HAP-1 (cell line): ENCODE results near the gene ZNF319.

ENCODE experiments used
- DNase-seq, 2 experiments: peaks; one replicate each; pipeline ENCODE4 v3.0.0-alpha.2; 2016 to 2020; ENCODE audit warnings: low spot score in 2 of 2
- H3K27me3 ChIP-seq: fragments of 250-450 bp; sonication (Bioruptor Pico); 2 replicates; pipeline ENCODE4 v1.5.1; 2020; ENCODE audit warnings: low read depth, mild to moderate bottlenecking, moderate library complexity
- H3K36me3 ChIP-seq: fragments of 250-450 bp; sonication (Bioruptor Pico); replicated peaks from 2 replicates; pipeline ENCODE4 v1.5.1; 2020; ENCODE audit warnings: mild to moderate bottlenecking
- H3K4me1 ChIP-seq: fragments of 250-450 bp; sonication (Bioruptor Pico); 2 replicates; pipeline ENCODE4 v1.5.1; 2020; ENCODE audit warnings: mild to moderate bottlenecking
- H3K4me3 ChIP-seq: fragments of 250-450 bp; sonication (Bioruptor Pico); 2 replicates; pipeline ENCODE4 v1.5.1; 2020; ENCODE audit warnings: mild to moderate bottlenecking, moderate library complexity
- H3K9me3 ChIP-seq: fragments of 250-450 bp; sonication (Bioruptor Pico); 2 replicates; pipeline ENCODE4 v1.5.1; 2020; ENCODE audit warnings: mild to moderate bottlenecking, moderate library complexity
- in situ Hi-C: fragments of 300-500 bp; cut with MboI; formaldehyde crosslinking; loops from 3 replicates; pipeline ENCODE4 v1.14.3; 2020; ENCODE audit warnings: low sequenced_read_pairs, inconsistent platforms, mixed read lengths

Gene ZNF319

DNA sequence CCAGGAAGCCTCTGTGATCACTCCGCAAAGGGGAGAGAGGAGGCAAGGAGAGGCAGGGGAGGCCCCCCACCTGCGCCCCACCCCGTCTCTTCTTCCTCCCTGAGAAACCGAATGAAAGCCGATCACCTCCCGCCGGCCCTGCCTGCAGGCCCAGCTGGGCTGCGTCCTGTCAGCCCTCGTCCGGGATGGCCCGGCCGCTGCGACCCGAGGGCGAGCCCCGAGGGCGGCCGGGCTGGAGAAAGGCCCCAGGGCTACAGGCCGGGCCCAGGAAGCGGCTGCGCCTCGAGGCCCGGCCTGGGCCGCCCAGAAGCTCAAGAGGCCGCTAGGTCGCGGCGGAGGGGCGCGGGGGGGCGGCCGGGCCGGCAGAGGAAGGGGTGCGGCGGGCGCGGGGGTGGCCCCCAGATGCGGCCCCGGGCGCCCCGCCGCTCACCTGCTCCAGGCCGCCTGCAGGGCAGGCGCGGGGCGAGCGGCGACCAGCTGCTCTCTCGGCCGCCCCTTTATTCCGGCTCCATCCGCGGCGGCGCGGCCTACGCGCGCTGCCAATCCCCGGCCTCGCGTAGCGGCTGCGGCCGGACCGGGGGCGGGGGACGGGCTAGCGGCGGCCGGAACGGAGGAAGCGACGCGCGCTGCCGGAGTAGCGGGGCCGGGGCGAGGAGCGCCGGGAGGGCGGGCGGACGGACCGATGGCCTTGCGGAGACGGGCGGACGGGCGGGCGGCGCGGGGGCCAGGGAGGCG lies at the start of gene ZNF319:
Gene ZNF319 (minus strand): TSS at position 702 of the 735 bp plus-strand sequence. CDS start 2,407 bp downstream, outside the sequence.
- H3K4me3 ChIP-seq = peak within 1 kb of the TSS; percentile 81
- peaks cover 5% of the 10 kb centered on the region; the same call in 1 of the 2 replicates for H3K4me1 ChIP-seq
- in situ Hi-C loops = no loop called here
- no peak for DNase-seq
- no peaks in the 10 kb centered on the region for H3K9me3 ChIP-seq
- no peaks in the 10 kb centered on the region; the same call in 1 of the 2 replicates for H3K27me3 ChIP-seq
- peaks cover 20% of the 10 kb centered on the region for H3K36me3 ChIP-seq

DNA sequence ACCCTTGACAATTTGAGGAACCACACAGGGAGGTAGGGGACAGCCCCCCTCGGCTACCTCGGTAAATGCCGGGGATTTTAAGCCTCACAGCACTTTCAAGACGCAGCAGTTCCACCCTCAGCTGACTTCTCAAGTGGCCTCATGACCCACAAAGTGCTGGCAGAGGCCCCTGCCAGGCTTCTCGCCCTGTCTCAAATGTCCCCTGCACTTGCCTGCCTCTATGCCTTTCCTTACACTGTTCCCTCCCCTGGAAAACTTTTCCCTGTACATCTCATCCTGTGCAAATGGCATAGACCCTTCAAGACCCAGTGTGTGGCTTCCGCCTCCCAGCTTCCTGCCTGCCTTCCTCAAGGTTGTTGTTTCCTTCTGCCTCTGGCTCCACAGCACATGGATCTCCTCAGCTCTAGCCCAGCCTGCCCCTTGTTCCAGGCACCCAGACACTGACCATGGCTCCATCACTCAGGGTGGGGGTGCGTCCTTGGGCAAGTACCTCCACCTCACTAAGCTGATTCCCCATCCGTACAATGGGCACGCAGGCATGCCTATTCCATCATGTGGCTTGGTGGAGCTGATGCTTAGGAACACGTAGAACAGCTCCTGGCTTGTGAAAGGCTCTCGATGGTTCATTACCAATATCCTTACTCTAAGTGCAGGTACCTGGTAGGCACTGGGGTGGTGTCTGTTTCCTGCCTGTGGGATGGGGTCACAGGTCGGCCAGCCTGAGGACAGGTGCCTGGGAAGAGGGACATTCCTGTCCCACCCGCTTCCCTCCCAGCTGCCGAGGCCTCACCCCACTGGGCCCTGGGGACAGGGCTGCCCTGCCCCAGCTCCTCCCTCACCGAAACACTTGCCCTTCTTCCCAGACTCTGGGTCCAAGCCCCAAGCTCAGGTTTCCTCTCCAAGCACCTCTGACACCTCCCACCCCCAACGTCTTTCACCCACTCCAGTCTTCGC lies 49.0 kb upstream of the ZNF319 start:
- in situ Hi-C loops = no loop called here
- H3K4me3 ChIP-seq = no peak overlapping the region
- no peaks in the 10 kb centered on the region for H3K9me3 ChIP-seq
- no peak for DNase-seq
- H3K4me1 ChIP-seq = no peaks in the 10 kb centered on the region
- H3K27me3 ChIP-seq = no peaks in the 10 kb centered on the region
- no peaks in the 10 kb centered on the region for H3K36me3 ChIP-seq

DNA sequence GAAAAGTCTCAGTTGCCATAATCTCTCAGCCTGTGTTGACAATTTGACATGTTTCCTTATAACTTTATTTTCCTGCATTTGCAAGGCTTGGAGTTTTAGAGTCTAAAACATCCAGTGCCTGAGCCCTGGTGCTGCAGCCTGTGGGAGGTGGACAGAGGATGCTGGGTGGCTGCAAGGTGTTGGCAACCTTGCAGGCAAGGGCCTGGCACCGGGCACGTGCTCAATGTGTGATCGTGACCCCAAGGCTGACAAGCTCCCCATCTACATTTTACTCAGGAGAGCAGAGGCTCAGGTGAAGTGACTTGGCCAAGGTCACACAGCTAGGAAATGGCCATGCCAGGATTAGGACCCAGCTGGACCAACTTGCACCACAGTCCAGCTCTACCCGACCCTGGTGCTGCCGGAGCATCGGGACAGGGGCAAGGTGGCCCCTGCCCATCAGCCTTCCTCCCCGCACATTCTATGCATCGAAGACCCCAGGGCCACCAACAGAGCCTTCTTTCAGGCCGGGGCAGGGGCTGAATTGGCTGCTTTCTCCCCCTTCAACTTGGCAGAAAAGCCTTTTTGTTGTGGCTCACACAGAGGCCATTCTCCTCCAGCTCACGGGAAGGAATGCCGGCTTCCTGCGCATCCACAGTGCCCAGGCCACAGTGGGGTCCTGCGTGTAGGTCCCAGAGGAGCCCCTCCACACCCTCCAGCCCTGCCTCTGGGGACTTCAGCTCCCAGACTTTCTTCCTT lies 48.2 kb upstream of the ZNF319 start:
- no peak for DNase-seq
- H3K4me3 ChIP-seq = no peak overlapping the region
- H3K27me3 ChIP-seq = no peaks in the 10 kb centered on the region
- no peaks in the 10 kb centered on the region for H3K4me1 ChIP-seq
- H3K36me3 ChIP-seq = no peaks in the 10 kb centered on the region
- no peaks in the 10 kb centered on the region for H3K9me3 ChIP-seq
- in situ Hi-C loops = no loop called here

DNA sequence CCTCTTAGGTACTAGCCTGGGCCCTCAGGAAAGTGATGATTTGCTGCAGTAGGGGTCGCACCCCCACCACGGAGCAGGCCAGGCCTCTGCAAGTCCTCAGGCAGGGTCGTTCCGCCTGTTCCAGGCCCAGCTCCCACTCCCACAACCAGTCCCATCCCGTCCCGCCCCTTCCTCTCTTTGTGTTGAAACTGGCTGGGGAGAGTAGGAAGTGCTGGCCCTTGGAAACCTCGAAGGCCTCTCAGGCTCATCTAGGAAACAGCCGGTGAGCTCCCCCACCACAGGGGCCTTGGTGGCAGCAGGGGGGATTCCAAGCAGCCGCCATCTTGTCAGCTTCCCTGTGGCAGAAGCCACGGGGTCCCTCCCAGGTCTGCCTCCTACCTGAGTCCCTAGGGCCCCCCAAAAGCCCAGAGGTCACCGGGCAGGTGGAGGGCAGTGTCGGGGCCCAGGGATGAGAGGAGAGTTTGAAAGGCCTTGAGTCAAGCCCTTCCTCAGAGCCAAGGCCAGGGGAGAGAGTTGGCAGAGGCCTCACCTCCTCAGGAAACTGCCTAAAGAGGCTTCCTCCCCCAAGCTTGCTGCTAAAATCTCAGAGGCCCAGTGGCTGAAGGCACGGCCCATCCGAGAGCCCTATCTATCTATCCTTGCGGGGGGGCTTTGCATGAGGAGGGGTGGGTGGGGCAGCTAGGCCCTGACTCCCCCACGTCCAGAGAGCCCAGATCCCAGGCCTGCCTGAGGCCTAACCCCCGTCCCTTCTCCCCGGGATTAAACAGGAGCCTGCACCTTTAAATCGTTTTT lies 47.3 kb upstream of the ZNF319 start:
- Histone ChIP-seq H3K4me1 (no peaks in the 10 kb centered on the region), H3K9me3 (no peaks in the 10 kb centered on the region), H3K4me3 (no peak overlapping the region), H3K27me3 (no peaks in the 10 kb centered on the region), H3K36me3 (no peaks in the 10 kb centered on the region)
- in situ Hi-C loops = no loop called here
- no peak for DNase-seq

DNA sequence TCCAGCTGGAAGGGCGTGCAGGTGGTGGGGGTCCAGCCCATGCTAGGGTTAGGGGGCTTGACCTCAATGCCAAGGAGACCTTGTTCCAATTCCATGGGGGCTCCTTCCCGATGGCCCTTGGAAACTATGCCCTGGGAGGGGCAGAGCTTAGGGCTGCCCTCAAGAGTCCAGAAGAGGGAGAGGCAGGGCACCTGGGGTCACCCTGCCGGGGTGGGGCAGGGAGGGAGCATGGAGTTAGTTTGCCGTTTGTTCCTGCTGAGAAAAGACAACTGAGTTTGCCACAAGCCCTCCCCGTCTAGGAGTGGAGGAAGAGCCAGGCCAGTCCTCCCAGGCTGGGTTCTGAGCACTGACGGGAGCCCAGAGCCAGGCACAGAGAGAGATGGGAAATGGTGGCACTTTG lies 46.5 kb upstream of the ZNF319 start:
- H3K36me3 ChIP-seq = no peaks in the 10 kb centered on the region
- DNase-seq = no peak
- in situ Hi-C loops = no loop called here
- H3K4me3 ChIP-seq = no peak overlapping the region
- H3K27me3 ChIP-seq = no peaks in the 10 kb centered on the region
- H3K4me1 ChIP-seq = no peaks in the 10 kb centered on the region
- H3K9me3 ChIP-seq = no peaks in the 10 kb centered on the region

DNA sequence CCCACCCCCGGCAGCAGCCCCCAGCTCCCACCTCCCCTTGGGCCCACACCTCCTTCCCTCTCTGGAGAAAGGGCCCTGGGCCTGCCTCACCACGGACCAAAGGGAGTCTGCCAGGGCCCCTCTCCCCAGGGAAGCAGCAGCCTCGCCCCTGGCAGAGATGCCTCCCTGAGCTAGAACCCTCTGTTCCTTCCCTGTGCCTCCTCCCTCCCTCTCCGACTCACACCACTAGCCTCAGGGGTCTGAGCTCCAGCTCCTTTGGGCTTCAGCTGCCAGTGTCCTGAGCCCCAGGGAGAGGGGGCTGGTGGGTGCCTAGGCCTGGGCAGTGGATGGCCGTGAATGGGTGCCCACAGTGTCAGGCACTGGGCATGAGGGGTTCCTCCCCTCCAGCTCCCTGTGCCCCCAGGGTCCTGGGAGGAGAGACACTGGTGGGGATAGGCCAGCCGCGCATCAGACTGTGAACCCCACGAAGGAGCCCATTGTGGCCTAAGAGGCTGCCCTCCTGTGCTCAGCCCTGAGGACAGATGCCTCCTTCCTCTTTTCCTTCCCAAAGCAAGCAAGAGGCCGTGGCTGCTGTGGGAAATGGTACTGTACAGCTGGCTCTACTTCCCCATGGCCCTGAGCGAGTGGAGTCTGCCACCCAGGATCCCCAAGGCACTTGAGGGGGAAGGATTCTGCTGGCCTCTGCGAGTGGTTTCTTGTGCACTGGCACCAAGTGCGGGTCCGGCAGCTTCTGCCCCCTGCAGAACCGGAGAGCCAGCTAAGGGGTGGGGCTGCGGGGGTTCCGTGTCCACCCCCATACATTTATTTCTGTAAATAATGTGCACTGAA lies 45.8 kb upstream of the ZNF319 start:
- no peaks in the 10 kb centered on the region for H3K4me1 ChIP-seq
- in situ Hi-C loops = no loop called here
- no peak overlapping the region for H3K4me3 ChIP-seq
- no peaks in the 10 kb centered on the region for H3K9me3 ChIP-seq
- no peak for DNase-seq
- H3K36me3 ChIP-seq = no peaks in the 10 kb centered on the region
- no peaks in the 10 kb centered on the region for H3K27me3 ChIP-seq

DNA sequence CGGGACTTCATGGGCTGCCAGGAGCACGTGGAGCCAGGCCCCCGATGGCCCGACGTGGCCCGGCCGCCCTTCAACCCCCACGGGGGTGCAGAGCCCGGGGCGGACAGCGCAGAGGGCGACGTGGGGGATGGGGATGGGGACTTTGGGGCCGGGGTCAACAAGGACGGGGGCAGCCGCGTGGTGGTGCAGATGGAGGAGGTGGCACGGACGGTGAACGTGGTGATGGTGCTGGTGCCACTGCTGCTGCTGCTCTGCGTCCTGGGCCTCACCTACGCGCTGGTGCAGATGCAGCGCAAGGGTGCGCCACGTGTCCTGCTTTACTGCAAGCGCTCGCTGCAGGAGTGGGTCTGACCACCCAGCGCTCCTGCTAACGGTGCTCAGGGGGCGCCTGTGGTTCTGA lies 44.6 kb upstream of the ZNF319 start:
- in situ Hi-C loops = no loop called here
- no peaks in the 10 kb centered on the region for H3K36me3 ChIP-seq
- H3K27me3 ChIP-seq = no peaks in the 10 kb centered on the region
- H3K9me3 ChIP-seq = no peaks in the 10 kb centered on the region
- no peaks in the 10 kb centered on the region for H3K4me1 ChIP-seq
- no peak overlapping the region for H3K4me3 ChIP-seq
- DNase-seq = no peak

DNA sequence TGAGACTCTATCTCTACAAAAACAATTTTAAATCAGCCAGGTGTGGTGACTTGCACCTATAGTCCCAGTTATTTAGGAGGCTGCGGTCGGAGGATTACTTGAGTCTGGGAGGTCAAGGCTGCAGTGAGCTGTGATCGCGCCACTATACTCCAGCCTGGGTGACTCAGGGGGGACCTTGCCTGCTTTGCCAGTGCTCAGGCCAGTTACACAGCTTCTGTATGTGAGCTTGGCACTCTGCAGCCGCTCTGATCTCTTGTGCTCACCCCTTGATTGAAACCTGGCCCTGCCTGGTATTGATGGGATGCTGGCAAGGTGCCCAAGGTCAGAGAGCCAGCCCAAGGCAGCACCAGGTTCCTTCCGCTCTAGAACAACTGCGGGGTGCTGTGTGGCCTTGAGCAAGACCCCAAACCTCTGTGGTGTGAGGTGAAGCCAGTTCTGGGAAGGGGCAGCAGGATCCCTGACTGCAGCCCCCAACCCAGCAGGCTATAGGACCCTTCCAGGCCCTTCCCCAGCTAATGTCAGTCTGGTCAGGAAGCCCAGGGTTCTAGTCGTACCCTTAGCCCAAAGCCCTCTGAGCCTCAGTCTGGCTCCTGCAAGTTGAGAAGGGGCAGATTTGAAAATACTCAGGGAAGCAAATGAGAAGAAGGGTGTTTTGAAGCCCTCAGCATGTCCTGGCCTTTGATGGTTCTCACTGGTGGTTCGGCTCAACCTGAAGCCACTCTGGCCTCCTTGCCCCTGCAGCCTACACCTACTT lies 44.0 kb upstream of the ZNF319 start:
- DNase-seq = no peak
- in situ Hi-C loops = no loop called here
- no peaks in the 10 kb centered on the region for H3K4me1 ChIP-seq
- no peaks in the 10 kb centered on the region for H3K27me3 ChIP-seq
- no peak overlapping the region for H3K4me3 ChIP-seq
- H3K9me3 ChIP-seq = no peaks in the 10 kb centered on the region
- no peaks in the 10 kb centered on the region for H3K36me3 ChIP-seq

DNA sequence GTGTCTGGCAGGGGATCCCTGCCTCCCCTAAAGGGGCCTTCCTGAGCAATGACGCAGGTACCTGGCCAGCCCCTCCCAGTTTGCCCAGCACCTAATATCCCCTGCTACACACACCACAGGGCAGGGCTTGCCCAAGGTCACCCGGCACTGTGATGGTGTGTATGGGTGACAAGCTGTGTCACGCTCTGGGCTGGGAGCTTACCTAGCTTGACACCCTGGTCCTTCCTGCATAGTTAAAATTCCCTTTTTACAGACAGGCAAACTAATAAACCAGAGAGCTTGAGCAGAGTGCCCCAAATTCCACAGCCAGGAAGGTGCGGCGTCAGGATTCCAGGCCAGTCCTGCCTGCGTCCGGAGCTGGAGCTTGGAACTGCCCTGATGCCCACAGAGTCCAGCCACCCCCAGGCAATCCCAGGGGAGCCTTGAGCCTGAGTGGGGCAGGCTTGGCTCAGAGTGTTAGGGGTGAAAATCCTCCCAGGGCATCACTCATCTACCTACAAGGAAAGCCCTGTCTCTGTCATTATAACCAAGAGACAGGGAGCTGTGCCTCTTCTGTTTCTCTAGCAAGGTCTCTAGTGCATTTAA lies 43.2 kb upstream of the ZNF319 start:
- no peak overlapping the region for H3K4me3 ChIP-seq
- H3K36me3 ChIP-seq = no peaks in the 10 kb centered on the region
- H3K27me3 ChIP-seq = no peaks in the 10 kb centered on the region
- DNase-seq = no peak
- no peaks in the 10 kb centered on the region for H3K9me3 ChIP-seq
- H3K4me1 ChIP-seq = no peaks in the 10 kb centered on the region
- in situ Hi-C loops = no loop called here

DNA sequence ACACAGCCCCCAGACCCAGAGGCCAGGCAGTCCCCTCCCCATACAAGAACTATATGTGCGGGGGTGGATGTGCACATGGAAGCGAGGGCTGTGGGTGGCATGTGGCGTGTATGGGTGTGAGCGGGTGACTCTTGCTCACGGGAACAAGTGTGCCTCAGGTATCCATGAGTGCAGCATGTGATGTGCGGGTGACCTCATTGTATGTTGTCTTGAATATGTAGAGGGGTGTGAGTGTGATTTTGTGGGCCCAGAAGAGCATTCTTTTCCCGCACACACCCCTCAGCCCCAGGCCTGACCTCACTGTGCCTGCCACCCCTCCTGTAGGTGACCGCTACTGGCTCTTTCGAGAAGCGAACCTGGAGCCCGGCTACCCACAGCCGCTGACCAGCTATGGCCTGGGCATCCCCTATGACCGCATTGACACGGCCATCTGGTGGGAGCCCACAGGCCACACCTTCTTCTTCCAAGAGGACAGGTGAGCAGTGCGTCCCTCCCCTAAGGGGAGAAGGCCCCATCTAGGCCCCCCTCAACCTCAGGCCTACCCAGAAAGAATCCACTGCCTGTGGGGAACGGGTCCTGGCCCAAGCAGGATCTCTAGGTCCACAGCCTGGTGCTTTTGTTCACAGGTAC lies 42.5 kb upstream of the ZNF319 start:
- no peaks in the 10 kb centered on the region for H3K4me1 ChIP-seq
- DNase-seq = no peak
- no peaks in the 10 kb centered on the region for H3K27me3 ChIP-seq
- in situ Hi-C loops = no loop called here
- H3K4me3 ChIP-seq = no peak overlapping the region
- H3K9me3 ChIP-seq = no peaks in the 10 kb centered on the region
- H3K36me3 ChIP-seq = no peaks in the 10 kb centered on the region

DNA sequence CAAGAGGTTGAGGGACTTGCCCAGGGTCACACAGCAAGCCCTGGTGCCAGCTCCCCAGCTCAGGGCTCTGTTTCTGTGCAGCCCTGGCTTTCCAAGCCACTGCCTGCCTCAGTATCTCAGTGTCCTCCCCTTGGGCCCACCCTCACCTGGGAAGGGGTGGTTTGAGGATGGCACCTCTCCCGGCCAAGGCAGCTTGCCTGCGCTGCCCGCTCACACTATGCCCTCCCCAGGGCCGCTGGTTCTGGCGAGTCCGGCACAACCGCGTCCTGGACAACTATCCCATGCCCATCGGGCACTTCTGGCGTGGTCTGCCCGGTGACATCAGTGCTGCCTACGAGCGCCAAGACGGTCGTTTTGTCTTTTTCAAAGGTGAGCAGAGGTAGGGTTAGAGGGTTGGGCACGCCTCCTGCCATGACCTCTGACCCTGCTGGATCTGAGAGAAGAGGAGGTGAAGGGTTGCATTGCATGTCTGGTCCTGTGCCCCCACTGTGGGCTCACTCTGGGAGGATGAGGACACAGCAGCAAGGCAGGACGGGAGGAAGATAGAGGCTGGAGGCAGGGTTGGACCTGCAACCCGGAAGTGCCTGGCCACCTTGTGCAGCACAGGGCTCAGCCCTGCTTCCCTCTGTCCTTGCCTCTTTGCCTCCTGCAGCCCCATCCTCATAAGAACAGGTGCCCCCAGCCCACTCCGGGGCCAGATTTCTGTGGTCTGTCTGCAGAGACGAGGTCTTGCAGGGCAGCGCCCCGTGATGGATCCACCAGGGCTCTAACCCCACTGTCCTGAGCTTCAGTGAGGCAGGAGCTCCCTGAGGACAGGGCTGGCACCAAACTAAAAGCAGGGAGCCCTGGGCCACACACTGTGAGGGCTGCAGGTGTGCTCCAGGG lies 41.8 kb upstream of the ZNF319 start:
- DNase-seq = no peak
- H3K36me3 ChIP-seq = no peaks in the 10 kb centered on the region

More for the DNA sequence above, 41.8 kb upstream of the ZNF319 start:
- Histone ChIP-seq H3K9me3 (no peaks in the 10 kb centered on the region), H3K27me3 (no peaks in the 10 kb centered on the region), H3K4me1 (no peaks in the 10 kb centered on the region), H3K4me3 (no peak overlapping the region)
- in situ Hi-C loops = no loop called here
